SK-N-SH (cell line): ENCODE results near the gene STX7. TPM values are rescaled to one million over a fixed set of nuclear protein-coding genes. Genes with fewer than 3 reads are reported as not detected.

Experiments used
- CTCF ChIA-PET: fragments of 300-600, 350-600 bp; formaldehyde crosslinking; extraction: SDS; loops from one replicate; lab custom pipeline; 2021; lab: Yijun Ruan, JAX
- POLR2A ChIA-PET: fragments of 350-600 bp; sonication (Branson Sonifier 250); formaldehyde crosslinking; extraction: SDS; loops from one replicate; lab custom pipeline; 2020; ENCODE audit warnings: antibody characterized with exemption, inconsistent platforms; lab: Yijun Ruan, JAX
- DNase-seq: peaks from one replicate; pipeline ENCODE4 v3.0.0; 2012
- H2AFZ ChIP-seq: fragments of 200-600 bp; sonication (generic); 2 replicates; pipeline ENCODE4 v1.8.1; 2016; ENCODE audit warnings: antibody characterized with exemption, mild to moderate bottlenecking, low read depth
- H3F3A ChIP-seq: fragments of 200-600 bp; sonication (generic); replicated peaks from 2 replicates; pipeline ENCODE3; 2016; ENCODE audit warnings: antibody characterized with exemption, mild to moderate bottlenecking; ENCODE audit not compliant: insufficient read depth
- H3K27ac ChIP-seq, 2 experiments: fragments of 200-500 bp in 1 of 2; fragments of 200-600 bp in 1 of 2; sonication (Bioruptor generic) in 1 of 2; sonication (generic), shearing (Covaris generic) in 1 of 2; 2 replicates each; pipeline versions ENCODE4 v1.5.1 to v1.6.1; 2014 to 2016; ENCODE audit warnings: low read depth in 2 of 2, inconsistent platforms in 1 of 2, low read length in 1 of 2, mild to moderate bottlenecking in 1 of 2, mixed read lengths in 1 of 2
- H3K27me3 ChIP-seq: fragments of 200-600 bp; sonication (generic), shearing (Covaris generic); 2 replicates; pipeline ENCODE4 v1.6.1; 2016; ENCODE audit warnings: mixed run types; ENCODE audit not compliant: insufficient read depth
- H3K36me3 ChIP-seq, 2 experiments: fragments of 200-500 bp in 1 of 2; fragments of 200-600 bp in 1 of 2; sonication (Bioruptor generic) in 1 of 2; sonication (generic) in 1 of 2; replicated peaks in 1 of 2; 2 replicates each; pipeline versions ENCODE3 to v1.5.1; 2014 to 2016; ENCODE audit warnings: low read length in 1 of 2, mild to moderate bottlenecking in 1 of 2; ENCODE audit not compliant: insufficient read depth in 2 of 2, control insufficient read depth in 1 of 2
- H3K4me1 ChIP-seq, 2 experiments: fragments of 200-500 bp in 1 of 2; fragments of 200-600 bp in 1 of 2; sonication (Bioruptor generic) in 1 of 2; sonication (generic), shearing (Covaris generic) in 1 of 2; 2 replicates each; pipeline versions ENCODE4 v1.5.1 to v1.6.1; 2014 to 2016; ENCODE audit warnings: low read depth in 1 of 2, low read length in 1 of 2, mixed run types in 1 of 2; ENCODE audit not compliant: insufficient read depth in 2 of 2, control insufficient read depth in 1 of 2
- H3K4me2 ChIP-seq: fragments of 200-600 bp; sonication (generic), shearing (Covaris generic); 2 replicates; pipeline ENCODE4 v1.6.1; 2017; ENCODE audit warnings: mixed run types
- H3K4me3 ChIP-seq, 2 experiments: fragments of 200-500 bp in 1 of 2; fragments of 200-600 bp in 1 of 2; sonication (Bioruptor generic) in 1 of 2; sonication (generic), shearing (Covaris generic) in 1 of 2; 2 replicates each; pipeline versions ENCODE4 v1.5.1 to v1.8.1; 2014 to 2016; ENCODE audit warnings: low read depth in 2 of 2, inconsistent platforms in 1 of 2, low read length in 1 of 2, mild to moderate bottlenecking in 1 of 2, mixed read lengths in 1 of 2, moderate library complexity in 1 of 2
- H3K79me2 ChIP-seq: fragments of 200-600 bp; sonication (generic); 2 replicates; pipeline ENCODE4 v1.8.1; 2017; ENCODE audit warnings: mild to moderate bottlenecking; ENCODE audit not compliant: insufficient read depth
- H3K9ac ChIP-seq: fragments of 200-600 bp; sonication (generic); 2 replicates; pipeline ENCODE4 v1.6.1; 2017; ENCODE audit warnings: mixed run types
- H3K9me2 ChIP-seq: fragments of 200-600 bp; sonication (generic); 2 replicates; pipeline ENCODE4 v1.6.1; 2017; ENCODE audit warnings: mixed run types
- H3K9me3 ChIP-seq: fragments of 200-600 bp; sonication (generic); 2 replicates; pipeline ENCODE4 v1.6.1; 2017; ENCODE audit warnings: mixed run types, mild to moderate bottlenecking, moderate library complexity
- H4K20me1 ChIP-seq: fragments of 200-600 bp; sonication (generic); 2 replicates; pipeline ENCODE4 v1.6.1; 2017; ENCODE audit warnings: mild to moderate bottlenecking, mixed run types; ENCODE audit not compliant: insufficient read depth
- ELF1 ChIP-seq: IDR thresholded peaks from 2 replicates; pipeline ENCODE4 v1.4.0; 2012
- FOSL2 ChIP-seq: IDR thresholded peaks from 2 replicates; pipeline ENCODE4 v1.4.0; 2012; ENCODE audit warnings: low read depth, mild to moderate bottlenecking, moderate library complexity, borderline replicate concordance
- GATA2 ChIP-seq: sonication (generic); formaldehyde crosslinking; IDR thresholded peaks from 2 replicates; pipeline ENCODE4 v1.5.0; 2020; ENCODE audit warnings: mild to moderate bottlenecking, missing genetic modification reagents
- IRF3 ChIP-seq: fragments of 150-350 bp; IDR thresholded peaks from 2 replicates; pipeline ENCODE4 v1.6.1; 2016; ENCODE audit warnings: mild to moderate bottlenecking, low read depth, low read length
- MEF2A ChIP-seq: IDR thresholded peaks from 2 replicates; pipeline ENCODE4 v1.4.0; 2012; ENCODE audit warnings: low read depth, borderline replicate concordance
- NRF1 ChIP-seq: IDR thresholded peaks from 2 replicates; pipeline ENCODE4 v1.6.1; 2012; ENCODE audit warnings: low read depth, mild to moderate bottlenecking, low read length
- REST ChIP-seq: IDR thresholded peaks from 2 replicates; pipeline ENCODE4 v1.6.1; 2012; ENCODE audit warnings: mild to moderate bottlenecking, low read depth, low read length, moderate library complexity
- RXRA ChIP-seq: IDR thresholded peaks from 2 replicates; pipeline ENCODE4 v1.4.0; 2012; ENCODE audit warnings: low read depth, mild to moderate bottlenecking, borderline replicate concordance
- SIN3A ChIP-seq: IDR thresholded peaks from 2 replicates; pipeline ENCODE4 v1.6.1; 2012; ENCODE audit warnings: low read depth, mild to moderate bottlenecking, low read length, moderate library complexity, borderline replicate concordance
- TCF12 ChIP-seq: IDR thresholded peaks from 2 replicates; pipeline ENCODE4 v1.4.0; 2012
- TEAD4 ChIP-seq: IDR thresholded peaks from 2 replicates; pipeline ENCODE4 v1.4.0; 2012; ENCODE audit warnings: mild to moderate bottlenecking, borderline replicate concordance; ENCODE audit not compliant: insufficient read depth
- ZBTB33 ChIP-seq: IDR thresholded peaks from 2 replicates; pipeline ENCODE4 v1.4.0; 2012; ENCODE audit warnings: low read depth, borderline replicate concordance
- WGBS: methylation state at CpG from one replicate; pipeline ENCODE4 v1.1.6; 2017; ENCODE audit warnings: low lambda C conversion rate; 5-methylcytosine and 5-hydroxymethylcytosine counted together
- polyA plus RNA-seq, 3 experiments: library from polyadenylated mRNA; depleted of rRNA; stranded (reverse); fragments of >200 nt; gene quantifications; 2 replicates each; pipeline ENCODE4 v1.2.3, GENCODE V29; 2012

Gene STX7
- polyA plus RNA-seq, 1 of the 3 experiments (the other 2 are of a cell fraction) = 12.8 TPM

GRCh38 chr6:132404736-132405135 is 108.2 kb downstream of the STX7 start (continued):
- TF ChIP-seq SIN3A = no peak

- H2AFZ ChIP-seq = no peak overlapping the region
- H3K79me2 ChIP-seq = peaks cover 15% of the 10 kb centered on the region; the same call in 1 of the 2 replicates
- 0 out of 2 replicates have a peak overlapping the region, but pooled peaks have one; percentile 23 for H3K9ac ChIP-seq
- peaks cover 0 to 2% of the 10 kb centered on the region in 2 experiments; a peak in 2 of 4 replicates for H3K4me1 ChIP-seq
- H3K4me2 ChIP-seq = peak overlapping the region; percentile 79; the same call in 1 of the 2 replicates
- no peaks in the 10 kb centered on the region for H3K9me3 ChIP-seq
- H3K9me2 ChIP-seq = no peaks in the 10 kb centered on the region
- WGBS = 7% methylated on average over 2 of the region's 2 CpGs
- ChIA-PET CTCF (no interaction called here), POLR2A (no interaction called here)
- no peaks in the 10 kb centered on the region for H4K20me1 ChIP-seq
- H3K27me3 ChIP-seq = peaks cover 20% of the 10 kb centered on the region; the same call in 1 of the 2 replicates
- no peak for TF ChIP-seq GATA2
- no peak for TF ChIP-seq TEAD4
- no peak for TF ChIP-seq FOSL2
- no peak for TF ChIP-seq RXRA
- no peak for TF ChIP-seq MEF2A
- TF ChIP-seq ELF1 = no peak
- no peak for TF ChIP-seq REST
- TF ChIP-seq IRF3 = no peak
- TF ChIP-seq NRF1 = no peak
- no peak for TF ChIP-seq TCF12
- TF ChIP-seq ZBTB33 = no peak
- H3K27ac ChIP-seq = peak overlapping the region; percentile 60 to 62; a peak in 3 of 4 replicates
- no peak overlapping the region for H3K4me3 ChIP-seq
- no peaks in the 10 kb centered on the region for H3K36me3 ChIP-seq
- H3F3A ChIP-seq = peaks cover 18% of the 10 kb centered on the region
- no peak for DNase-seq
Measured at GRCh38 chr6:132404330-132404729, 108.6 kb downstream of the STX7 start.
